GM21423 (cell line): Measurements from ENCODE around the gene KCNT2.

Experiments used
- ATAC-seq: cut with Tn5 transposase; IDR thresholded peaks from one replicate; pipeline ENCODE4 v1.9.1; 2021; ENCODE audit warnings: mild to moderate bottlenecking, moderate library complexity; ENCODE audit not compliant: unreplicated experiment

The KCNT2 gene

DNA sequence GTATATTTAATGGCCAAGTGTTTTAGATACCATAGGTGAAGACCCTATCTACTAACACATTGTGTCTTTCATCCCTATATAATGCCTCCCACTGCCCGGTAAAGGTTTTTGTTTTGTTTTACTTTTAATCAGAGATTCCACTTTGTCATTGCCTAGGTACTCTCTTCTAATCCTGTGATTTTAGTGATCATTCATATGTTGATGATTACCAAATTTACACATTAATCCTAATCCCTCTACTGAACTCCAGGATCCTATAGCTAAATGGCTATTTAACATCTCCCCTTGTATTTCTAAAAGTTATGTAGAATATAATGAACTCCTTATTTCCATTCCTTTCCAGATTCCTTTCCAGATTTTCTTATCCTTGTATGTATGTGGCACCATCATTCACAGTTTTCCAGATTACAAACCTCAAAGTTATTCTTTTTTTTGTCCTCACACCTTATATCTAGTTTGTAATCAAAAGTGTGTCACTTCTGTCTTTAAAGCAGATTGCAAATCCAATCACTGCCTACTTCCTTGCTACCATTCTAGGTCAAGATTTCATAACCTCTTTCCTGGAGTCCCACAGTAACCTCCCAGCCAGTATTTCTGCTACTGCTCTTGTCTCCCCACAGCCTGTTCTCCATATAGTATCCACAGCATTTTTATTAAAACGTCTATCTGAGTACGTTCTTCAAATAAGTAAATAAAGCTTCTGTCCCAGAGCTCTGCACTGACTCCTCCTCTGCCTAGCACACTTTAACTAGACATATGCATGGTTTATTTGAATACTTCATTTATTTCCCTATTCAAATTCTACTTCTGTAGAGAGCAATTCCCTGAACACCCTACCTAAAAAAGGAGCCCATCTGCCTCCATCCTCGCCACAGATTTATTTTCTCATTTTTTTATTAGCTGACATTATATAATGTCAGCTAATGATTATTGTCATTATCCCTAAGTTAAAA lies 157.8 kb downstream of the KCNT2 start:
- no peak for ATAC-seq

GRCh38 chr1:196449460-196449859 lies 158.8 kb downstream of the KCNT2 start:
- no peak for ATAC-seq

DNA sequence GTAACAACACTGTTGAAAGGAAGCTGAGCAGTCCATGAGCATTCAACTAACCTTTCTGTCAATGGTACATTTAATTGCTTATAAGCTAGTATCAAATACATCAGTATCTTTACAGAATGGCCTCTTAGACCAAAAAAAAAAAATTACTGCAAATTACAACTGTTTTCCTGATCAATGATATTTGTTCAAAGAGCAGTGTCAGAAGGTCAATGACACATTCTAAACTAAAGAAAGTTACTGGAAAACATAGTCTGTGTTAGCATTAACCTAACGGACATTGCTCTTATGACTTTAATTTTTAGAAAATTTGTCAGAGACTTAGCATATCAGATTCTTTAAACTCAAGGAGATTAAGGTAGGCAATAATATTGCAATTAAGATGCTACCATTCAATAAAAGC lies 162.5 kb downstream of the KCNT2 start:
- no peak for ATAC-seq

GRCh38 chr1:196444634-196445033 lies 163.6 kb downstream of the KCNT2 start:
- ATAC-seq: no peak

DNA sequence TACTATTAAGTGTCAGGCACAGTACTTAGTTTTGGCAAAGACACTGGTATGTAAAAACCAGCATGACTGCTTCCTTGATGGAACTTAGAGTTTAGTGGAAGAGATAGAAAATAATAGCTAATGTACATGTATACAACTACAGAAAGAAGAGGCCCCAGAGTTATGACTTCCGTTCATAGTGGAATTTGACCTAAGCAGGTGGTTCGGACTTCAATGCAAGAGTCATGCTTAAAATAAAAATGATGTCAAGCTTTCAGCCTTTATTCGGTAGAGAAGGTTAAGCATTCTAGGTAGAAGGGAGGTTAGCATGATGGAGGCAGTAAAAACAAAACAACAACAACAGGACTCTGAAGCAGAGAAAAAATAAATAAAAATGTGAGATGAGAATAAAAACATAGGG lies 165.9 kb downstream of the KCNT2 start:
- ATAC-seq: no peak

DNA sequence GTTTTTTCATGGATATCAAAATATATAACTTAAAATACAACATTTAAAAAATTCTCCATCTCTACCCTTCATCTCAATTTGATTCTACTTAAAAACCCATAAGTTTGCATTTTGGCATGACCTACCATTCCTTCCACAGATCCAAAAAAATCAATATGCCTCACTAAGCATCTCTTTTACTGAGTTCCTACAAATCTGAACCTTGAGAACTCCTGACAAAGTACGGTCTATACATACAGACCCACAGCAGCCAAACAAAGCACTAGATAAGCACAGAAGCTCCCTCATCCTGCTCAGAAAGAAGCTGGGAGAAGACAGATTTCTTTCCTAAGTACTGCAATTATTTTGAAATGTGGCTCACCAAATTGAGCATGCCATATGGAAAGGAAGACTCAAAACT lies 167.5 kb downstream of the KCNT2 start:
- no peak for ATAC-seq

DNA sequence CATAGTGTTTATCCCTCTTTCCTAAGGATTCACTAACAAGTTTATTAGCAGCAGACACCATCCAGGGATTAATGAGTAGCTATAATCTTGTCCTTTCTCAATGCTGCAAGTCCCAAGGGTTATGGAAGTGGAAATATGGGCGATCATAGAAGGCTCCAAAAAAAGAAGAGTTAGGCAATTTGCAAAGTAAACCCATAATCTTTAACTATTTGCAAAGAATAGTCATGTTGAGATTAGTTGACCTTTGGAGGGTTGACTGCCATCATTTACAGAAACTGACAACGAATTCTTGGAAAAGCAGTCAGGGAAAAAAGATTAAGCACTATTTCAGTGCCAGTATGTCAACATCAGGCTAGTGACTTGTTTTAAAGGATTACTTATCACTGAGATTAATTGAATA lies 169.9 kb downstream of the KCNT2 start:
- no peak for ATAC-seq

DNA sequence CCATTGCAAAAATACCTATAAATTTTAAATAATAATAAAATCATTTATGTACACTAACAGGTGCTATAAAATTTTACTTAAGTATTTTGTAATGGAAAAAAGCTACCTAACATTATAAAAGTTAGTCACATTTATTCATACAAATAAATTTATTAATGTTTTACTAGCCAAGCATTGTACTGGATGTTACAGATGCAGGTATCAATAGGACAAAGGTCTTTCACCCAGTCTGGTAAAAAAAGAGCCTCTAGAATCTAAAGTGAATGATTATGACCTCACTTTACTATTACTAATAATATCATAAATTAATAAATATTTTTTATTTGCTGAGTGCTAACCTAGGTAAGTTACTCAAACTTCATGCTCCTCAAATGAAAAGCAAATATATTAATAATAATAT lies 170.6 kb downstream of the KCNT2 start:
- ATAC-seq: no peak

DNA sequence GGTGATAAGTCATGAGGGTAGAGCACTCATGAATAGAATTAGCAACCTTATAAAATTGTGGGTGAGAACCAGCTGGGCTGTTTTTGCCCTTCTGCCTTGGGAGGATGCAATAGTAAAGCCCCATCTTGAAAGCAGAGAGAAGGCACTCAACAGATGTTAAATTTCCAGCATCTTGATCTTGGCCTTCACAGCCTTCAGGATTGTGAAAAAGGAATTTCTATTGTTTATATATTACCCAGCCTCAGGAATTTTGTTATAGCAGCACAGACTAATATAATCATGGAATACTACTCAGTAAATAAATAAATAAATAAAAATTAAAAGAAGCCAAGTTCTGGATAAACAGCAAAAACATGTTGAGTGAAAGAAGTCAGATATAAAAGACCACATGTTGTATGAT lies 175.2 kb downstream of the KCNT2 start:
- no peak for ATAC-seq

DNA sequence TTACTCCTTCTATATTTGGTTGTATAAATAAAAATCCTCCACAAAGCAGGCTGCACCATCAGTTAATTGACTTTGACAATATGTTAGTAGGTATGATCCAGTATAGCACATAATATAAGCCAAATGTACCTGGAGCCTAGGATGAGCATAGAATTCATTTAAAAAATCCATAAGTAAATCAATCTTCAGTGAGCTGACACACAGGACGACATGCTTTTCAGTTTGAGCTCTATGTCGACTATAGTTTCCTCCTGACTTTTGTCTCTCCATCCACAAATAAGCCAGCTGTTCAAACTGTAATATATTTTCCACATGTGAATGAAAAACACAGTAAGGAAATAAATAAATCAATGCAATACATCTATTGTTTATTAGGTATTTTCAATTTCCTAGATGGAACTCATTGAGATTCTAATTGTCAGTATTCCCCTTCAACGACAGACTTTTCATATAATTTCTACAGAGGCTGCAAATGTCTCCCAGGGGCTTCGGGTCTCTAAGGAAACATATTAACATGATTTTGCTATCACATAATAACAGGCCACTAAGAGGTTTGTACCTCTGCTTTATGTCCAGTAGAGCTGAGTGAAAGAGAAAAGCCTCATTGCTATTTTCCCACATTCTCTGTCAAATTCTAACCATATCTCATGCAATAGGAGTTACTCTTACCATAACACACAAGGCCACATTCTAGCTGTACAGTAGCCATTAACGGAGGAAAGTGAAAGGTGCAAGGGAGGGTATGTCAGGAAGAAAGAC lies 180.1 kb downstream of the KCNT2 start:
- ATAC-seq: no peak

- ATAC-seq: no peak
Observed at GRCh38 chr1:196425513-196425912, 182.7 kb downstream of the KCNT2 start.

DNA sequence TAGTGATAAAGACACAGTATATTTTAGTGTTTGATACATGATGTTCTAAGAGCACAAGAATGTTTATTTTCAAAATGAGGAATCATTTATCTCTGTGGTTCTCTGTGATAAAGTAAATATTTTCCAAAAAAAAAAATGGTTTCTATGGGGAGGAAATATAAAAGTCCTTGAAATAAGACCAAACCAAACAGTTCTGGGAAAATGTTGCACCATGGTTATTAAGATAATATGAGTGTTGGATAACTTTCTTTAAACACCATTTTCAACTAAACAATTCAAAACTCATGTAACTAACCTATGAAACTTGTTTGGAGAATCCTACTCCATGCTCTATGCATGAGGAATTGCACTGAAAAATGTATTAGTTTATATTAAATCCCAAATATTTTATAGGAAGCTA lies 184.6 kb downstream of the KCNT2 start:
- ATAC-seq: no peak

DNA sequence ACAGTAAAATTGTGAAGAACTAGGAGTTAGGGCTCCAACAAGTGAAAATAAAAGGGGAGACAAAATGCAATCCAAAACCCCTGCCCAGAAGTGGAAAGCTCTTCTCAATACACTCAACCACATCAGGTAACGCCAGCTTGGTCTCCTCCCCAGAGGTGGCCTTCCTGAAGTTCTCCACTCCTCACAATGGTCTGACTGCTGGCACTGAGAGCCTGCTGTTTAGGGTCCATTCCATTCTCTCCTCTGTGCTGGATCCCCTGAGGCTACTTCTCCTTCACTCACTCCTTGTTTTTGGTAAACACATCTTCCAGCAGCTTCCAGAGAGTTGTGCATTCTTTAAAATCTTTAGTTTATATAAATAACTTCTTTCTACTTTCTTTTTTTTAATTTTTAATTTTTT lies 189.5 kb downstream of the KCNT2 start:
- no peak for ATAC-seq

- ATAC-seq: no peak
Observed at GRCh38 chr1:196415978-196416377, 192.3 kb downstream of the KCNT2 start.

DNA sequence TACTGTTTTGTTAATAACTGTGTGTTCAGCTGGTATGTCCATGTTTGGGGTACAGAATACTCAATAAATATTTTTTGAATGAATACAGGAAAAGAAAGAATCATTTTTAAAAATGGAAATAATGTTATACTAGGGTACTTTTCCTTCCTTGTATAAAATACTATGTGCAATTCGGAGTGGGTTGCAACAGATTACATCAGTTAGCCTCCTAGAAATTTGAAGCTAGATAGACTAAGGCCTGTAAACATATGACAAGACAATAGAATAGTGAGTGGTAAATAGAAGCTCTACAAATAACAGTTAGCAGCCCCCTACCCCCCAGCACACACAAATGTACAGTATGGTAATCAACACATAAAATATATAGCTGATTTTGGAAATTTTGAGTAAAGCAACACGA lies 195.9 kb downstream of the KCNT2 start:
- ATAC-seq: no peak

DNA sequence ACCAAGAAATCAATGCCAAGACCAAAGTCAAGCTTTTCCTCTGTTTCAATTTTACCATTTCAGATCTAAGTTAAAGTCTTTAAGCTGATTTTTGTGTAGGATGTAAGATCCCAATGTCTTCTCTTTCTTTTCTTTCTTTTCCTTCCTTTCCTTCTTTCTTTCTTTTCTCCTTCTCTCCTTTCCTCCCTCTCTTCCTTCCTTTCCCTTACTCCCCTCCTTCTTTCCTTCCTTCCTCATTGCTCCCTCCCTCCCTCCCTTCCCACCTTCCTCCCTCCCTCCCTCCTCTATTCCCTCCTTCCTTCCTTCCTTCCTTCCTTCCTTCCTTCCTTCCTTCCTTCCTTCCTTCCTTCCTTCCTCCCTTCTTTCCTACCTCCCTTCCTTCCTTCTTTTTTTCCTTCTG lies 197.5 kb downstream of the KCNT2 start:
- no peak for ATAC-seq

- ATAC-seq: no peak
Observed at GRCh38 chr1:196409586-196409985, 198.7 kb downstream of the KCNT2 start.

DNA sequence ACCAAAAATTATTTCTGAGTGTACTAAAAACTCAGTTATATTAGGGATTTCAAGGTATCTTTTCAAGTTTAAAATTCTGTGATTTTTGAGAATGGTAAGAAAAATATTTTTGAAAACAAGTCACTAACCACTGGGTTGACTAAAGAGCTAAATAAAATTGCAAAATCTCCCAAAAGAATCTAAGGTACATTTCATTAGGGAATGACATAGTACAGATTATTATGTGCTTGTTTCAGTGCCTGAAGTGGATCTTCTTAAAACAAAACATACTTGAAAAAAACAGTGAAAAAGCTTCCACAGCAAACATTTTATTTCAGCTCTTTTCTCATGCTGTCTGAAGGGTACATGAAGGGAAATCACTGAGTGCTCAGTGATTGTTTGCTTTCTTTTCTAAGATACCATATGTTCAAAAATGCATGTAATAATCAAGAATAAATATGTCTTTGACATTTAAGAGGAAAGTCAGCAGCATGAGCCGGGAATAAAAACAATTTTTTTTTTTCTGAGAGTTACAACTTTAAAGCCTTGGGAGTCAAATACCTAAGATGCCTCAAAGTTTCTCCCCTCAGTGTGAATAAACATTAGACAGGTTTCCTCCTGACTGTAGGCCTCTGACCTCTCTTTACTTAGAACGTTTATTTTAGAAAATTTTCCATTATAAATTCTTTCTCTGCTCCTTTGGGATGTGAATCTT lies 200.7 kb downstream of the KCNT2 start:
- ATAC-seq: no peak

DNA sequence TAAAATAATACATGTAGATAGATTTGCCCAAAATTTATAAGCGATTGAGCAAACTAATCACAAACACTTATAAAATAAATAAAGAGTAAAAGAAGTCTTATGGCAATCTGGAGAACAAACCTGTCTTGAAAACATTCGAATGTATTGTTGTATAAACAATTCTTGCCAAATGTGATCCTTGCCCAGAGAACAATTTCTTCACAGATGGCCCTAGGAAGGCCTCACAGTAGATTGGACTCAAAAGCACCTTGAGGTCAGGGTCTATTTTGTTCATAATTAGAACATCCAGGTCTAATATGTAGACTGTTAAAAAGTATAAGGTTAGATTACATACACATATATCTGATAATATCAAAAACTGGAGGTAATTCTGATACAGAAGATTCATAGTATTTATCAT lies 202.4 kb downstream of the KCNT2 start:
- ATAC-seq: no peak

DNA sequence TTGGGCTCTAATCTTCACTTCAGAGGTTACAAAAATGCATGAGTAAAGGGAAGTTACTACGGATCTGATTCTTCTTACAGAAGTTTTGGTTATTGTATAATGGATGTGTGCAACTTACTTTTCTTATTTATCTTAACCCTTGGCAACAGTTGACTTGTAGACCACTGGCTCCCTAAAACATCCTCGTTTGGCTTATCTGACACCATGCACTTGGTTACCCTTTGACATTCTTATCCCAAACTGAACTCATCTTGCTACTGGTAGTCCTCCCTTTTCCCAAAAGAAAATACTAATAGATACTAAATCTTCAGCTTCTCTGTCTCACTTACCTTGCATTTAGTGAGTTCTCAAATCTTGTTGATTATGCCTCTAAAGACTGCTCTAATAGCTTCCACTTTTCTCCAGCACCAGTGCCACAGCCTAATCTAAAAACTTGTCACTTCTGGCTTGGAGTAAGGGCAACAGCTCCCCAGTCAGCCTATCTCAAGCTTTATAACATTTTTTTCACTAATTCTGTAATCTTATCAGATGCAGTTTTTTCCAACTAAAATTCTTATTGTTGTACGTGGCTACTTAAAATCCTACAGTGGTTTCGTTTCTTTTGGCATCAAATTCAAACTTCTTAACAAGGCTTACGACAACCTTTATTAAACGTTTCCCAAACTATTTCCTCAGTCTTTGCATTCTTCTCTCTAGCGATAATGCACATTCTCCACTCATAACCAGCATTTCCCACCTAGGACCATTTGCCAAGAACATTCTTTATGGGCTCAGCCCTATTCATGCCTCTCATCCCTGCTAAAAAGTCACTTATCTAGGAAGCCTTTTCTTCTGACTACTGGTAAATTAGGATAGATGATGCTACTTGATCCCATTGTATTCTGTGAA lies 204.2 kb downstream of the KCNT2 start:
- no peak for ATAC-seq

- no peak for ATAC-seq
Observed at GRCh38 chr1:196401891-196402290, 206.3 kb downstream of the KCNT2 start.
